Pancreas (tissue), 10 donors: Measurements from ENCODE around the gene DHRS13. TPM values are rescaled to one million over a fixed set of nuclear protein-coding genes. Genes with fewer than 3 reads are reported as not detected.
"Not testable (repeated sequence)": the region's sequence is repeated elsewhere in the genome, so short reads cannot be mapped to it uniquely, and the experiment has no call there.

Source experiments
- ATAC-seq, 4 donors: fragments of 200-7000 bp; cut with Tn5 transposase; one replicate each; pipeline versions ENCODE4 v1.8.0 to v1.9.1; 2020; ENCODE audit warnings: mild to moderate bottlenecking in 4 of 4, moderate library complexity in 4 of 4
- DNase-seq, 6 donors: peaks; one replicate each; pipeline ENCODE4 v3.0.0-alpha.2; 2020
- FAIRE-seq: peaks from 2 replicates; lab custom pipeline; 2012; peaks lifted over from hg19 to GRCh38; lab: Jason Lieb, UNC
- H3K27ac ChIP-seq, 4 donors: fragments of 200-600 bp; sonication (generic); 1 replicate in 3 of 4; 2 replicates in 1 of 4; pipeline versions ENCODE4 v1.5.0 to v1.8.0; 2020
- H3K27me3 ChIP-seq, 4 donors: fragments of 200-600 bp; one replicate each; pipeline ENCODE4 v1.8.0; 2021
- H3K36me3 ChIP-seq, 3 donors: fragments of 200-600 bp; sonication (generic) in 1 of 3; one replicate each; pipeline versions ENCODE4 v1.5.0 to v1.8.0; 2020 to 2021
- H3K4me1 ChIP-seq, 3 donors: fragments of 200-600 bp; one replicate each; pipeline ENCODE4 v1.8.0; 2021
- H3K4me3 ChIP-seq, 4 donors: fragments of 200-600 bp; sonication (generic) in 2 of 4; one replicate each; pipeline versions ENCODE4 v1.5.0 to v1.8.0; 2020 to 2021
- H3K9me3 ChIP-seq, 4 donors: fragments of 200-600 bp; one replicate each; pipeline ENCODE4 v1.8.0; 2021
- WGBS, 2 donors: extraction: QIAGEN DNeasy Blood & Tissue Kit; methylation state at CpG; one replicate each; pipeline ENCODE4 v1.1.7; 2013; 5-methylcytosine and 5-hydroxymethylcytosine counted together
- intact Hi-C, 3 donors: fragments of 100-400 bp; cut with DNase I; formaldehyde crosslinking; loops; one replicate each; pipeline versions ENCODE4 v1.11.1 to v1.14.2; 2022
- polyA plus RNA-seq, 2 donors: library from polyadenylated mRNA; stranded (reverse); fragments of 200-250 nt; gene quantifications; one replicate each; pipeline ENCODE4 v1.2.3, GENCODE V29; 2013
- total RNA-seq, 6 donors: library from RNA; stranded (reverse); fragmentation: NEBNext Ultra II Directional in 4 of 6; extraction: Animal tissue kit (Norgen Biotek cat#: 25700) in 4 of 6; gene quantifications; one replicate each; pipeline versions ENCODE4 v1.2.1 to v1.2.4, GENCODE V29; 2021 to 2023
- TF ChIP-seq, protein P1 (sequence below), 4 donors: fragments of 200-600 bp; sonication (generic) in 3 of 4; IDR thresholded peaks; one replicate each; pipeline versions ENCODE4 v1.5.0 to v1.8.0; 2021; ENCODE audit warnings: antibody characterized with exemption in 4 of 4
- donor health status: healthy with polysubstance abuse.
- donor health status: DM: no; HTN: no; CAD: no; lungs with moderate emphysema.
- donor health status: DM: no; HTN: no; CAD: no.
- donor health status: control.
- donor health status: control.
- donor health status: Bipolar disorder and iron deficiency.
- donor health status: DM: yes; HTN: yes; CAD: no.
- donor health status: DM: no; HTN: no; CAD: no.
- donor health status: DM: no; HTN: no; CAD: no.
- donor health status: DM: yes; HTN: yes; CAD: no.

The DHRS13 gene
- total and polyA plus RNA-seq, 8 donors, result 2.6 to 9.8 (median 5.5) TPM

DNA sequence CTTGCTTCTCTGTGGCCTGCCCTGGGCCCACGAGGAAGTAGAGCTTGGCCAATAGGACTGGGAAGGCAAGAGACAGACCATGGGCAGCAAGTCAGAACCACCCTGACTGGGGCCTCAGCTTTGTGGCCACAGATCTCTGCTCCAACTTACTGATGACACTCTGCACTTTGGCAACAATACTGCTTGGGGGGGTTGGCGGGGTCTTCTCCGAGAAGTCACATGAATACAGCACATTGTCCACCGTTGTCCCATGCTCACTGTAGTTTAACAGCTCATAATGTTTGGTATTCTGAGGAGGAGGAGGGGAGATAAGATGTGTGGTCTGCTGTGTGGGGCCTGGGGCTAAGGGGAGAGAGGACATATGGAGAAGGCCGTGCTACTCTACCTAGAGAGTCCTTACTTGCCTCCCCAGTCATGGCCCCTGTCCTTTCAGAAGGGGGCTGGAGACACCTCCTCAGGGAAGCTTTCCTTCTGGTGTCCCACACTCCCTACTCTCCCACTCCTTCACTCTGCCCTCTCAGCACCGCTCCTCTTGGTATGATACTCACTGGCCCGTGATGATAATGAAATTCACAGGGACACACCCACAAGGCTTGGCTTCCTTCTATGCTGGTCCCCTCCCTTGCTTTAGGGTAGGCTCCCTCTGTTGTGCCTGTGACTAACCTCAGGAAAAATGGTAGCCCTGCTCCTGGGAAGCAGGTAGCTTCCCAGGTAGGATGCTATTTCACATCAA lies 4.0 kb upstream of the DHRS13 start:
- no peak overlapping the region for H3K27ac ChIP-seq
- DNase-seq (no peak), FAIRE-seq (no peak), ATAC-seq (no peak)
- TF ChIP-seq, protein P1, sequence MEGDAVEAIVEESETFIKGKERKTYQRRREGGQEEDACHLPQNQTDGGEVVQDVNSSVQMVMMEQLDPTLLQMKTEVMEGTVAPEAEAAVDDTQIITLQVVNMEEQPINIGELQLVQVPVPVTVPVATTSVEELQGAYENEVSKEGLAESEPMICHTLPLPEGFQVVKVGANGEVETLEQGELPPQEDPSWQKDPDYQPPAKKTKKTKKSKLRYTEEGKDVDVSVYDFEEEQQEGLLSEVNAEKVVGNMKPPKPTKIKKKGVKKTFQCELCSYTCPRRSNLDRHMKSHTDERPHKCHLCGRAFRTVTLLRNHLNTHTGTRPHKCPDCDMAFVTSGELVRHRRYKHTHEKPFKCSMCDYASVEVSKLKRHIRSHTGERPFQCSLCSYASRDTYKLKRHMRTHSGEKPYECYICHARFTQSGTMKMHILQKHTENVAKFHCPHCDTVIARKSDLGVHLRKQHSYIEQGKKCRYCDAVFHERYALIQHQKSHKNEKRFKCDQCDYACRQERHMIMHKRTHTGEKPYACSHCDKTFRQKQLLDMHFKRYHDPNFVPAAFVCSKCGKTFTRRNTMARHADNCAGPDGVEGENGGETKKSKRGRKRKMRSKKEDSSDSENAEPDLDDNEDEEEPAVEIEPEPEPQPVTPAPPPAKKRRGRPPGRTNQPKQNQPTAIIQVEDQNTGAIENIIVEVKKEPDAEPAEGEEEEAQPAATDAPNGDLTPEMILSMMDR (IDR thresholded peaks at IDR 0.05), result no peak
- intact Hi-C loops, result loop anchor here in 2 of 3 donors (5.0 to 10.0 kb wide), 2 partner anchors 140 to 142 kb away; no protein-coding TSS in a partner anchor
- WGBS, 2 donors, result 81 to 89% methylated on average over 7 of the region's 7 CpGs
- peaks cover 6 to 51% (median 39%) of the 10 kb centered on the region in 3 donors for H3K36me3 ChIP-seq
- no peaks in the 10 kb centered on the region for H3K9me3 ChIP-seq
- H3K4me3 ChIP-seq, result no peak overlapping the region
- H3K27me3 ChIP-seq, result no peaks in the 10 kb centered on the region
- H3K4me1 ChIP-seq, result peaks cover 1 to 4% (median 3%) of the 10 kb centered on the region in 3 donors

DNA sequence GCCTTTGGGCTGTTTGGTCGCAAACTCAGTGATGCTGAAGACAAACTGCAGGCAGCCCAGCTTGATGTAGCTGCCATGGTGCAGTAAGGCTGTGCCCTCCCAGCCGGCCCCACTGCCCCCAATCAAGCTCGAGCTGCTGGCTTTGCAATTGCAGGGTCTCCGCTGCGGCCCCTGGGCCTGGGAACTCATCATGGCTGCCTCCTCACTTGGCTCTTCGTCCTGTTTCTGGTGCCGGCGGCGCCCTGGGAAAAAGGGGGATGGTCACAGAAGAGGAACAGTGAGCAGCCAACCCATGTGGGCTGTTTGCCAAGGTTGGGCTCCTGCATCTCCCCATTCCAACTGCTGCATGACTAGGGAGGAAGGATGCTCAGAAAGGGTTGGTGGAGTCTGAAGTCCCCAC lies 3.4 kb upstream of the DHRS13 start:
- H3K27me3 ChIP-seq, result no peaks in the 10 kb centered on the region
- TF ChIP-seq, protein P1 (IDR thresholded peaks at IDR 0.05), result no peak
- peaks cover 6 to 45% (median 34%) of the 10 kb centered on the region in 3 donors for H3K36me3 ChIP-seq
- intact Hi-C loops, result loop anchor here in 2 of 3 donors (5.0 to 10.0 kb wide), 2 partner anchors 139 to 141 kb away; no protein-coding TSS in a partner anchor
- H3K27ac ChIP-seq, result no peak overlapping the region
- H3K4me3 ChIP-seq, result no peak overlapping the region
- FAIRE-seq (no peak), ATAC-seq (no peak), DNase-seq (no peak)
- WGBS, 2 donors, result 74 to 75% methylated on average over 9 of the region's 9 CpGs
- H3K9me3 ChIP-seq, result no peaks in the 10 kb centered on the region
- H3K4me1 ChIP-seq, result peaks cover 6 to 7% (median 6%) of the 10 kb centered on the region in 3 donors

DNA sequence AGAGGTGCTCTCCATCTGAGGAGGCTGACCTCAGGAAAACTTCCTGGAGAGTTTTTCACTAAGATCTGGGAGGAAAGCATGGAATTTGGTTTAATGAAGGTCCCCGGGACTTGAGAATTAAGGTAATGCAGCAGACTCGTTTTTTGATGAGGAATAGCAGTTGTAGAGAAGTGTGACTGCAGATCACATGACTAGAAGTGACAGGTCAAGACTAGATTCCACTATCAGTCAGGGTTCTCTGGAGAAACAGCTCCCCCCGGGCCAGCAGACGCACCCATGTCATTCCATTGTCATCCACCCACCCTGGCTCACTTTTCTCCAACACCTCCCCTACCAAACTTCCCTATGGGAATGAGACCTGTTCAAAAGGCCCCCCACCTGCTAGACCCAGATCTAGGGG lies 1.9 kb upstream of the DHRS13 start:
- FAIRE-seq (no peak), ATAC-seq (no peak), DNase-seq (no peak)
- Histone ChIP-seq H3K27me3 (no peaks in the 10 kb centered on the region), H3K4me3 (no peak overlapping the region), H3K27ac (no peak overlapping the region), H3K9me3 (no peaks in the 10 kb centered on the region), H3K36me3 (peaks cover 6 to 30% (median 24%) of the 10 kb centered on the region in 3 donors), H3K4me1 (peaks cover 6 to 9% (median 6%) of the 10 kb centered on the region in 3 donors)
- intact Hi-C loops, result loop anchor here in 2 of 3 donors (5.0 to 10.0 kb wide), 2 partner anchors 137 to 140 kb away; no protein-coding TSS in a partner anchor
- TF ChIP-seq, protein P1 (IDR thresholded peaks at IDR 0.05), result no peak
- WGBS, 2 donors, result 48 to 50% methylated on average over 4 of the region's 4 CpGs

DNA sequence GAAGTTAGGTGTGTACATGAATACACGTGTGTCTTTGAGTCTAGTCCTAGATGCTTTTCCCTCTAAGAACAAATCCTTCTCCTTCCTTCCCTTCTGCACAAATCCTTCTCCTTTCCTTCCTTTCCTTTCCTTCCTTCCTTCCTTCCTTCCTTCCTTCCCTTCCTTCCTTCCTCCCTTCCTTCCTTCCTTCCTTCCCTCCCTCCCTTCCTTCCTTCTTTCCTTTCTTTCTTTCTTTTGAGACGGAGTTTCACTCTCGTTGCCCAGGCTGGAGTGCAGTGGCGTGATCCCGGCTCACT lies 615 bp upstream of the DHRS13 start:
- WGBS, 2 donors, result 51 to 59% methylated on average over 5 of the region's 5 CpGs
- intact Hi-C loops, result loop anchor here in 1 of 3 donors (10.0 kb wide), 1 partner anchor 139 kb away; no protein-coding TSS in a partner anchor
- H3K36me3 ChIP-seq, result peaks cover 0 to 17% (median 16%) of the 10 kb centered on the region in 3 donors
- H3K27me3 ChIP-seq, ATAC-seq, H3K9me3 ChIP-seq, H3K4me1 ChIP-seq, FAIRE-seq, DNase-seq: not testable (repeated sequence)
- peak overlapping the region in 1 of 4 donors; percentile 84 for H3K4me3 ChIP-seq
- H3K27ac ChIP-seq, result peak overlapping the region in 1 of 4 donors; percentile 70

DNA sequence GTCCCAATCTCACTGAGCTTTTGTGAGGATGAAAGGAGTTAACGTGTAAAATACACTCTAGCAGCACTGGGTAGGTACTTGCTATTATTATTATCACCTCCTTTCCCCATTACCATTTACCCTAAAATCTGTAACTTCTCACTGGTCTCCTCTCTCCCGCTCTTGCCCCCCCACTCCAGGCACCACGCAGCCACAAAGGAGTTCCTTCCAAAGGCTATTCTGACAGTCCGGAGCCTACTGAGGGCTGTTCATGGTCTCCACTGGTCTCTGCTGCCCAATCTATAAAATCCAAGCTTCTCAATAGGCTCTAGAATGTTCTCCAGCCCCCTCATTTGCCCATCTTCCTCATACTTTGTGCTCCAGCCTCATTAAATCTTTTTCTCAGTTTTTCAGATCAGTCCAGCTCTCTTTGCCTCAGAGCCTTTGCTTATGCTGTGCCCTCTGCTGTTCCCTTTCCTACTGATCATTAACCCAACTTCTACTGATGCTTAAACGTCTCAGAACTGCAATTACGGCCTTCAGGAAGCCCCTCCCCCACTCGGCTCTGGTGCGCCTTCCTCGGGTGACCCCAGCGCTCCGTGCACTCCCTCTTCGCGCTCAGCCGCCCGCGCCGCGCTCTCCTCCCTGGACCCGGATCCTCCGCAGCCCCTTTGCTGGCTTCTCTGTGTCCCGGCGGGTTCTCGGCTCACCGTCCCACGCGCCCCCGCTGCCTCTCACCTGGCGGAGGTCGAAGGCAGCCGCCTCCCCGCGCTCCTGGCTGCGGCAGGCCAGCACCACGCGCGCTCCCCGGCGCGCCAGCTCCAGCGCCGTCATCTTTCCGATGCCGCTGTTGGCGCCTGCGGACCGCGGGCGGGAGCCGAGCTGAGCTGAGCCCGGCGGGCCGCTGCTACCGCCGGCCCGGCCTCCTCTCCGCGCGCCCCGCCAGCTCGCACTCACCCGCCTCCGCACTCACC lies 737 bp downstream of the DHRS13 start:
- H3K4me1 ChIP-seq, result peaks cover 6 to 14% (median 14%) of the 10 kb centered on the region in 3 donors
- FAIRE-seq (no peak), DNase-seq (peak in 4 of 6 donors; percentile 45 to 81 (median 55)), ATAC-seq (peak; percentile 36 to 55 (median 45))
- peaks cover 0 to 9% (median 9%) of the 10 kb centered on the region in 3 donors for H3K36me3 ChIP-seq
- peak overlapping the region; percentile 36 to 83 (median 72) for H3K27ac ChIP-seq
- intact Hi-C loops, result loop anchor here in 1 of 3 donors (10.0 kb wide), 1 partner anchor 137 kb away; no protein-coding TSS in a partner anchor
- no peaks in the 10 kb centered on the region for H3K27me3 ChIP-seq
- TF ChIP-seq, protein P1 (IDR thresholded peaks at IDR 0.05), result no peak
- H3K9me3 ChIP-seq, result no peaks in the 10 kb centered on the region
- H3K4me3 ChIP-seq, result peak overlapping the region; percentile 51 to 84 (median 65)
- WGBS, 2 donors, result 4 to 6% methylated on average over 49 to 62 of the region's 62 CpGs
